ENCODE data around the gene CFAP45.

Gene CFAP45

DNA sequence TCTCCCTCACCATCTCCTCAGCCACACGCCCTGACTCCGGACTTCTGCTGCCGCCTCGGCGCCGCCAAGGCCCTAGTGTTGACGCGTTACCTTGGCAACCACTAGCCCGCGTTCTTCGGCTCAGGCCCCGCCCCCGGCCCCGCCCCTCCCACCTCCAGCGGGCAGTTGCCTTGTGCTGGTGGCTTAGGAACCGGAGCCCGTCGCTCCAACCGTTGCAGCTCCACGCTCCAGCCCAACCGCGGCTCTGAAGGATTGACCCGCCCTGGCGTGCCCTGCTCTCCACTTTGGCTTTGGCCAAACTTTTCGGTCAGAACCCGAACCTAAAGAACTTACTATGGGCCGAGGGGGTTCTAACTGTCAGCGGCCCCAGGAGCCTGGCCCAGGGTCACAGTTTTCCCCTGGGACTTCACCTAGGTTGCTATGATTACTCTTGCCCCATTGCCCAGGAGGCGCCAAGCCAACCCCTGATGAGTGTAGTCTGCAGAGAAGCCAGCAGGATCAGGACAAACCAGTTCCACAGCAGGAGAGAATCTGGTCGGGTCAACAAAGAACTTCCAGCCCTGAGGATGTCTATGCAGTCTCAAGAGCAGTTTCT, at the start of gene CFAP45:
Gene CFAP45, minus strand, starts transcription at position 80 of the 595 bp plus-strand sequence. Its CDS starts 67 bp downstream, at position 13.
- Mint-ChIP-seq H3K9me3 (no peaks in the 10 kb centered on the region), H3K4me3 (no peak within 1 kb of the TSS), H3K27ac (no peak within 1 kb of the TSS), H3K4me1 (peaks cover 2% of the 10 kb centered on the region), H3K27me3 (peaks cover 28% of the 10 kb centered on the region), H3K36me3 (no peaks in the 10 kb centered on the region)
- DNase-seq: peak; percentile 38
- CTCF ChIA-PET: interaction anchor here (0.7 to 0.9 kb wide), 2 partner anchors 101 to 119 kb away, joined by 3 read pairs; partner anchors contain the start of gene DUSP23

DNA sequence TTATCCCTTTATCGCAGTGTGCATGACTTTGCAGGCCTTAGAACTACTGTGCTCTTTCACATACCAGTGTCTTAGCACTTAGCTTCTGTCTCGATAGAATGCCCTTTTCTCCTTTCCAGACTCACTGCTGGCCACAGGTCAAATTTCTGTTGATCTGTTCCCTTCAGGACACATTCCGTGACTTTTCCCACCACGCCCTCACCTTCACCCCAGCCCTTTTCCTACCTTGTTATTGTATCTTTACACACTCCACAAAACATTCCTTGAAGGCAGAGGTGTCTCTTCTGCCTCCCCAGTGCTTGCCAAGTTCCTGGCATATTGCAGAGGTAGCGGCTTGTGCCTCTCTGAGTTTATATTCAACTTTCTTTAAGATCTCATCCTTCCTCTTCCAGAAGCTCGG, 49.2 kb upstream of the CFAP45 start:
- Mint-ChIP-seq H3K36me3 (no peaks in the 10 kb centered on the region), H3K27ac (no peak overlapping the region), H3K4me3 (no peak overlapping the region), H3K4me1 (peaks cover 11% of the 10 kb centered on the region), H3K27me3 (peaks cover 80% of the 10 kb centered on the region), H3K9me3 (no peaks in the 10 kb centered on the region)
- CTCF ChIA-PET: interaction anchor here (0.7 kb wide), 1 partner anchor 58 kb away, joined by 4 read pairs; no protein-coding TSS in a partner anchor
- DNase-seq: no peak

DNA sequence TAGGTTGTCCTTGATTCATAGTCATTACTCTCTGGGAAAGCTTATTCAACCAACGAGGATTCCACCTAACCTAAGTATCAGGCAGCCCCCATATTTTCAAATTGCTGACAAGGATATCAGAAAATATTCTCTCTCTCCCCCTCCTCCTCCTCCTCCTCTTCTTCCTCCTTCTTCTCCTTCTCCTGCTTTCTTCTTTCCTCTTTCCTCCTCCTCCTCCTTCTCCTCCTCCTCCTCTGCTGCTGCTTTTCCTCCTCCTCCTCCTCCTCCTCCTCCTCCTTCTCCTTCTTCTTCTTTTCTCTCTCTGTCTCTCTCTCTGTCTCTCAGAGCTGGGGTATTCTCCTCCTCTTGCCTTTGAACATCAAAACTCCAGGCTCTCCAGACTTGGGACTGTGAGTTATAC, 48.0 kb upstream of the CFAP45 start:
- Mint-ChIP-seq H3K36me3 (no peaks in the 10 kb centered on the region), H3K4me3 (no peak overlapping the region), H3K9me3 (no peaks in the 10 kb centered on the region), H3K27ac (no peak overlapping the region), H3K4me1 (peaks cover 11% of the 10 kb centered on the region), H3K27me3 (peaks cover 80% of the 10 kb centered on the region)
- CTCF ChIA-PET: interaction anchor here (3.1 kb wide), 1 partner anchor 59 kb away, joined by 19 read pairs; no protein-coding TSS in a partner anchor
- no peak for DNase-seq

GRCh38 chr1:159946242-159947187, 46.5 kb upstream of the CFAP45 start:
- peaks cover 11% of the 10 kb centered on the region for H3K4me1 Mint-ChIP-seq
- H3K4me3 Mint-ChIP-seq: no peak overlapping the region
- no peaks in the 10 kb centered on the region for H3K36me3 Mint-ChIP-seq
- no peak overlapping the region for H3K27ac Mint-ChIP-seq
- CTCF ChIA-PET: interaction anchor here (0.7 to 3.1 kb wide), 6 partner anchors 45 to 149 kb away, joined by 3 to 19 read pairs (median 4); no protein-coding TSS in a partner anchor
- no peaks in the 10 kb centered on the region for H3K9me3 Mint-ChIP-seq
- peaks cover 87% of the 10 kb centered on the region for H3K27me3 Mint-ChIP-seq
- DNase-seq: no peak

DNA sequence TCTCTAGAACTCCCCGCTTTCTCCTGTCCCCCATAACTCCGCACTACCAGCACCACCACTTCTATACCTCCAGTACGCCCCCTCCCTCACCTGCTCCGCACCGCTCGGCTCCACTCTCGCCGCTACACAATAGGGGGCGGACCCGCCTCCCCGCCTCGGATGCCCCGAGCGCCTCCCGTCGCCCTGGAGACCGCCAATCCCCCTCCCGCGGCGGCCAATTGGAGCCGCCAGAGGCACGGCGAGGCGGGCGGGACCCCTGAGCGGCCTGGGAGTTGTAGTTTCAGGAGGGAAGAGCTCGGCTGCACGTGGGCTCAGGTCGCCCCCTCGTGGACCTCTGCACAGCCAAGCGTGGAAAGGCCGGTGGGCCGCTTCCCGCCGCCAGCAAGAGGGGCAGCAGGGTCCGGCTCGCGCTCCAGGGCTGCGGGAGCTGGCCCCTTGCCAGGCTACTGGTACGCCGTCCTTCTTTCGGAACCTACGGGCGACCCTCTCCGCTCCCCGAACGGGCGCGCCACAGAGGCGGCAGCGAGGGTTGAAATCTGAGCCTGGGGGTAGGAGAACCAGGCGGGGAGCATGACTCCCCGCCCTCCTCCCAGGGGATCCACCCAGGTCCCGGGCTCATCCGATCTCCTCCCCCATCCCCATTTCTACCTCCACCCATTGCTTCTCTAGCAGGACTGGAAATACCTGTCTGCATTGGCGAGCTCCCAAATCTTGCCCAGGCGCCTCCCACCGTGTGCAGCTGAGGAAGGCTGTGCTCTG, 45.7 kb upstream of the CFAP45 start, which contains the start of gene IGSF9:
Gene IGSF9, minus strand, starts transcription at position 131 of the 759 bp plus-strand sequence. CDS start 2,159 bp downstream, outside the sequence.
- Mint-ChIP-seq H3K27ac (peak within 1 kb of the TSS; percentile 42), H3K4me3 (peak within 1 kb of the TSS; percentile 16), H3K9me3 (no peaks in the 10 kb centered on the region), H3K36me3 (no peaks in the 10 kb centered on the region), H3K4me1 (peaks cover 11% of the 10 kb centered on the region), H3K27me3 (peaks cover 87% of the 10 kb centered on the region)
- CTCF ChIA-PET: interaction anchor here (0.7 to 3.1 kb wide), 6 partner anchors 9 to 146 kb away, joined by 3 to 19 read pairs (median 4); no protein-coding TSS in a partner anchor
- DNase-seq: peak; percentile 76

DNA sequence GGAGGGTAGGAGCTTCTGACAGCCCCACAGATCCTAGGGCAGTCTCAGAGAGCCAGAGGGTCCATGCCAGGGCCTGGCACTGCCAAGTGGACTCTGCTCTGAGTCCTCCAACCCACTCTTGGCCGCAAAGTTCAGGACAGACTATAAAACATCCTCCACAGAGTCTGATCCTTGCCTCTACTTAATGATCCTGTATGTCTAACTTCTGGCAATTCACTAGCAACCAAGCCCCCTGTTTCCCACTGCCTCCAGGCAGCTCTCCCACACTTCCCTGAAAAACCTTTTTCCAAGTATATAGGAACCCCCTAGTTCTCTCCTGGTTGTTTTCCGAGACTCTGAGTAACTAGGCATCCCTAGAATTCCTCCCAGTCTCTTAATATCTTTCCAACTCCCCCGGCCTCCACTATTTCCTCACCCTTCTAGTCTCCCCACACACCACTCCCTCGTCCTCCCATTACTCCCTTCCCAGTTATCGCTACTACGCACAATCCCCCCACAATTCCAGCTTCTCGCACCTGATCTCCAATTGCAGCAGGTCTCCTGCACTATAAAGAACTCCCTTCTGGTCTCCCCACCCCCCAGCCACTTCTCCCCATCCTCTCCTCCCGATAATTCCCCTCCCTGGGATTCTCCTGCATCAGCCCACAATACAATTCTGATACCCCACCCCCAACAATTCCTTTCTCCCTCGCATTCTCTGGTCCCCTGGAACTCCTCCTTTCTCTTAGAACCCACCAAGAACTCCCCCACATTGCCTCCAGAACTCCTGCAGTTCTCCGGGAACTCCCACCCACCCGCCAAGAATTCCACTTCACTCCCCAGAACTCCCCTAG, 44.9 kb upstream of the CFAP45 start:
- Mint-ChIP-seq H3K27me3 (peaks cover 85% of the 10 kb centered on the region), H3K9me3 (no peaks in the 10 kb centered on the region), H3K27ac (no peak overlapping the region), H3K4me3 (peak overlapping the region; percentile 16), H3K4me1 (peaks cover 11% of the 10 kb centered on the region), H3K36me3 (no peaks in the 10 kb centered on the region)
- DNase-seq: no peak
- CTCF ChIA-PET: interaction anchor here (0.7 to 3.1 kb wide), 6 partner anchors 8 to 146 kb away, joined by 3 to 19 read pairs (median 5); no protein-coding TSS in a partner anchor

- no peak overlapping the region for H3K27ac Mint-ChIP-seq
- peaks cover 91% of the 10 kb centered on the region for H3K27me3 Mint-ChIP-seq
- DNase-seq: no peak
- H3K9me3 Mint-ChIP-seq: no peaks in the 10 kb centered on the region
- CTCF ChIA-PET: interaction anchor here (0.7 to 1.8 kb wide), 5 partner anchors 8 to 146 kb away, joined by 3 to 9 read pairs (median 4); no protein-coding TSS in a partner anchor
- no peak overlapping the region for H3K4me3 Mint-ChIP-seq
- H3K4me1 Mint-ChIP-seq: peaks cover 11% of the 10 kb centered on the region
- no peaks in the 10 kb centered on the region for H3K36me3 Mint-ChIP-seq
Measured at GRCh38 chr1:159943908-159944622, 44.1 kb upstream of the CFAP45 start.

- H3K4me3 Mint-ChIP-seq: no peak overlapping the region
- DNase-seq: no peak
- H3K4me1 Mint-ChIP-seq: peaks cover 13% of the 10 kb centered on the region
- H3K36me3 Mint-ChIP-seq: no peaks in the 10 kb centered on the region
- no peak overlapping the region for H3K27ac Mint-ChIP-seq
- H3K27me3 Mint-ChIP-seq: peaks cover 98% of the 10 kb centered on the region
- H3K9me3 Mint-ChIP-seq: no peaks in the 10 kb centered on the region
- CTCF ChIA-PET: interaction anchor here (1.2 to 1.8 kb wide), 3 partner anchors 63 to 145 kb away, joined by 3 to 9 read pairs (median 6); no protein-coding TSS in a partner anchor
Measured at GRCh38 chr1:159943278-159943640, 43.3 kb upstream of the CFAP45 start.

GRCh38 chr1:159942632-159943277, 42.8 kb upstream of the CFAP45 start:
- no peak for DNase-seq
- Mint-ChIP-seq H3K36me3 (no peaks in the 10 kb centered on the region), H3K9me3 (no peaks in the 10 kb centered on the region), H3K27me3 (peaks cover 98% of the 10 kb centered on the region), H3K27ac (no peak overlapping the region), H3K4me1 (peaks cover 18% of the 10 kb centered on the region), H3K4me3 (no peak overlapping the region)
- CTCF ChIA-PET: interaction anchor here (1.0 to 1.8 kb wide), 2 partner anchors 9 to 63 kb away, joined by 3 to 9 read pairs; no protein-coding TSS in a partner anchor

- H3K9me3 Mint-ChIP-seq: no peaks in the 10 kb centered on the region
- CTCF ChIA-PET: interaction anchor here (1.0 to 19.5 kb wide), 3 partner anchors 8 to 143 kb away, joined by 3 to 301 read pairs (median 9); no protein-coding TSS in a partner anchor
- DNase-seq: no peak
- no peak overlapping the region for H3K27ac Mint-ChIP-seq
- H3K4me1 Mint-ChIP-seq: peaks cover 27% of the 10 kb centered on the region
- H3K36me3 Mint-ChIP-seq: no peaks in the 10 kb centered on the region
- no peak overlapping the region for H3K4me3 Mint-ChIP-seq
- peaks cover 96% of the 10 kb centered on the region for H3K27me3 Mint-ChIP-seq
Measured at GRCh38 chr1:159941591-159942560, 41.9 kb upstream of the CFAP45 start.

GRCh38 chr1:159941141-159941540, 41.2 kb upstream of the CFAP45 start:
- H3K4me1 Mint-ChIP-seq: peaks cover 32% of the 10 kb centered on the region
- CTCF ChIA-PET: interaction anchor here (2.7 to 19.5 kb wide), 2 partner anchors 64 to 142 kb away, joined by 9 to 301 read pairs; no protein-coding TSS in a partner anchor
- DNase-seq: no peak
- H3K27ac Mint-ChIP-seq: no peak overlapping the region
- H3K36me3 Mint-ChIP-seq: no peaks in the 10 kb centered on the region
- no peaks in the 10 kb centered on the region for H3K9me3 Mint-ChIP-seq
- H3K4me3 Mint-ChIP-seq: no peak overlapping the region
- H3K27me3 Mint-ChIP-seq: peaks cover 95% of the 10 kb centered on the region
